Neutrophil (primary cell): ENCODE data around the gene ITPRID1.
"Not testable (repeated sequence)": the region's sequence is repeated elsewhere in the genome, so short reads cannot be mapped to it uniquely, and the experiment has no call there.

Experiments used
- H3K27ac ChIP-seq: fragments of 200-600 bp; sonication (generic); 2 replicates; pipeline ENCODE4 v1.5.1; 2016; ENCODE audit warnings: mild to moderate bottlenecking, moderate library complexity
- H3K27me3 ChIP-seq: fragments of 200-600 bp; sonication (generic); 2 replicates; pipeline ENCODE4 v1.6.0; 2016; ENCODE audit warnings: mild to moderate bottlenecking
- H3K36me3 ChIP-seq: fragments of 200-600 bp; sonication (generic); 2 replicates; pipeline ENCODE4 v1.5.1; 2017
- H3K4me1 ChIP-seq, 2 experiments: fragments of 200-600 bp in 1 of 2; sonication (generic) in 1 of 2; 1 replicate in 1 of 2; 2 replicates in 1 of 2; pipeline versions ENCODE4 v1.5.1 to v1.6.1; 2013 to 2016; ENCODE audit warnings: low read depth in 1 of 2, low read length in 1 of 2, mild to moderate bottlenecking in 1 of 2, moderate library complexity in 1 of 2; ENCODE audit not compliant: control insufficient read depth in 1 of 2, insufficient read depth in 1 of 2
- H3K4me3 ChIP-seq, 2 experiments: fragments of 200-600 bp in 1 of 2; sonication (generic) in 1 of 2; 1 replicate in 1 of 2; 2 replicates in 1 of 2; pipeline ENCODE4 v1.5.1; 2013 to 2016; ENCODE audit warnings: low read depth in 1 of 2, low read length in 1 of 2, mild to moderate bottlenecking in 1 of 2, moderate library complexity in 1 of 2
- H3K9me3 ChIP-seq: fragments of 200-600 bp; sonication (generic); 2 replicates; pipeline ENCODE4 v1.5.1; 2016
- TF ChIP-seq, protein P1 (sequence below): fragments of 200-600 bp; sonication (generic); IDR thresholded peaks from 2 replicates; pipeline ENCODE4 v1.5.1; 2016; ENCODE audit warnings: antibody characterized with exemption

The ITPRID1 gene

DNA sequence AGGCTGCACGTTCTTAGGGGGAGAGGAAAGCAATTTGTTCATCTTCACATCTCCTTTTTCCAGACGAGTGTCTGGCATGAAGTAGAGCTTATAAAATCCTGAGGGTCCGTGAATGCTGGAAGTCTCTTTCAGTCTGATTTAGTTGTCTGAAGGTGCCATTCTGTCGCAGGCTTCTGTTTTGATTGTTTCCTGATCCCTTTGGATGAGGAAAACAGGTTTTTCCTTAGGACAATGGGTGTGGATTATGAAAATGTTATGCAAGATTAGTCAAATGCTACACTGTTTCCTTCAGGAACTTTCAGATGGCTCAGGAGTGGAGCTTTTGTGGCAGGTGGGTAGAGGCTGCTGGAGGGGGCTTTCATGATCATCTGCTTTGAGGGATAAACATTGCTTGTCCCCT lies at the start of gene ITPRID1:
TSS of gene ITPRID1 (plus strand) at position 301 of the 400 bp plus-strand sequence. CDS start 38,935 bp downstream, outside the sequence.
- TF ChIP-seq, protein P1, sequence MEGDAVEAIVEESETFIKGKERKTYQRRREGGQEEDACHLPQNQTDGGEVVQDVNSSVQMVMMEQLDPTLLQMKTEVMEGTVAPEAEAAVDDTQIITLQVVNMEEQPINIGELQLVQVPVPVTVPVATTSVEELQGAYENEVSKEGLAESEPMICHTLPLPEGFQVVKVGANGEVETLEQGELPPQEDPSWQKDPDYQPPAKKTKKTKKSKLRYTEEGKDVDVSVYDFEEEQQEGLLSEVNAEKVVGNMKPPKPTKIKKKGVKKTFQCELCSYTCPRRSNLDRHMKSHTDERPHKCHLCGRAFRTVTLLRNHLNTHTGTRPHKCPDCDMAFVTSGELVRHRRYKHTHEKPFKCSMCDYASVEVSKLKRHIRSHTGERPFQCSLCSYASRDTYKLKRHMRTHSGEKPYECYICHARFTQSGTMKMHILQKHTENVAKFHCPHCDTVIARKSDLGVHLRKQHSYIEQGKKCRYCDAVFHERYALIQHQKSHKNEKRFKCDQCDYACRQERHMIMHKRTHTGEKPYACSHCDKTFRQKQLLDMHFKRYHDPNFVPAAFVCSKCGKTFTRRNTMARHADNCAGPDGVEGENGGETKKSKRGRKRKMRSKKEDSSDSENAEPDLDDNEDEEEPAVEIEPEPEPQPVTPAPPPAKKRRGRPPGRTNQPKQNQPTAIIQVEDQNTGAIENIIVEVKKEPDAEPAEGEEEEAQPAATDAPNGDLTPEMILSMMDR: no peak
- Histone ChIP-seq H3K36me3 (no peaks in the 10 kb centered on the region), H3K4me1 (no peaks in the 10 kb centered on the region), H3K4me3 (no peak within 1 kb of the TSS), H3K27ac (no peak within 1 kb of the TSS), H3K9me3 (no peaks in the 10 kb centered on the region), H3K27me3 (no peaks in the 10 kb centered on the region)

DNA sequence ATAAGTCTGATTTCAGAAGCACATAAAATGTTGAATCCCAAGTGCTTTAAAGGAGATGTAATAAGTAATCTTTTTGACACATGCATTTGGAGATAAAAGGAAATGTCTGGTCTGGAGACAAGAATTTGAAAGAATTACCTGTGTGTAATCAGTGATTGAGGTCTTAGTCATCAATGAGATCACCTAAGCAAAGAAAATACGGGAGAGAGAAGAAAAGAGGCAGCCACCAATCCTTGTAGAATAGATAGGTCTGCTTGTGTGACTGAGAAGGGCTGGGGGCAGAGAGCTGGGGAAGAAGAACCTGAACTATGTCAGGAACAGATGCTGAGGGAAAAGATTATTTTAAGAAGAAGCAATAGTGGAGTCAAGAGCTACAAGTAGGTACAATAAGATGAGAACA lies 49.3 kb upstream of the ITPRID1 start:
- H3K9me3 ChIP-seq: no peaks in the 10 kb centered on the region
- H3K27me3 ChIP-seq: peaks cover 5% of the 10 kb centered on the region
- H3K4me3 ChIP-seq: no peak overlapping the region
- H3K36me3 ChIP-seq: no peaks in the 10 kb centered on the region
- no peaks in the 10 kb centered on the region for H3K4me1 ChIP-seq
- TF ChIP-seq, protein P1: no peak
- no peak overlapping the region for H3K27ac ChIP-seq

DNA sequence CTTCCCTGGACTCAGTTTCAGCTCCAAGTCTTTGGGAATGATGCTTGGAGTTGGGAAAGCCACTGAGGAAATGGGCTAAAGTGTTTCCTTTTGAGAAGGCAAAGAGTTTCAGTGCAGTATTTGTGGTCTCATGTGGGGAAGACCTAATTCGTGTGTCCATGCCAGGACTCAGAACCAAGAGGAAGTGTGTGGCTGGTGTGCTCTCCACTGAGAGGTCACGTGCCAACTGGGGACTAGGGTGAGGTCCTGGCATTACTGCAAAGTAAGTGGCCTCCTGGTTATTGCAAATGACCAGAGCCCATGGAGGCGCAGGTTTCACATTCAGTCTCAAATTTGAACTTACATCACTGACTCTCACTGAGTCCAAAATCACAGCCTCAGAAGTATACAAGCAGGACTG lies 48.6 kb upstream of the ITPRID1 start:
- Histone ChIP-seq H3K36me3 (no peaks in the 10 kb centered on the region), H3K27me3 (peaks cover 5% of the 10 kb centered on the region), H3K27ac (no peak overlapping the region), H3K9me3 (no peaks in the 10 kb centered on the region), H3K4me3 (no peak overlapping the region), H3K4me1 (no peaks in the 10 kb centered on the region)
- TF ChIP-seq, protein P1: no peak

DNA sequence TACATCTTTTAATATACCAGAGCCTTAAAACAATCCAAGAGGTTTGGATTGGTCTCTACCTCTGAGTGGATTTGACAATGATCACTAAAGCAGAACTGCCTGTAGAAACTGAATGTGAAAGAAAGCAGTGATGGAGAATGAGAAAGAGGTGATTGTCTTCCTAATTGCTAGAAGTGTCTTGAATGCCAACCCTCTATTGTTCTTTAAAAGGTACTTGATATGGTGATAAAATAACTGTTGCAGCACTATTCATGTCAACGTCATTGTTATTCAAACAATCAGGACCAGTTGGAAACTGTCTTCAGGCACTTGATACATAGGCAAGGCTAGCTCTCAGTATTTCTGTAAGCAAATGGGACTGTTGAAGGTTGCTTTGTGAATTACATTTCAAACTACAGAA lies 47.9 kb upstream of the ITPRID1 start:
- Histone ChIP-seq H3K27me3 (peaks cover 5% of the 10 kb centered on the region), H3K27ac (no peak overlapping the region), H3K4me3 (no peak overlapping the region), H3K4me1 (no peaks in the 10 kb centered on the region), H3K36me3 (no peaks in the 10 kb centered on the region), H3K9me3 (no peaks in the 10 kb centered on the region)
- TF ChIP-seq, protein P1: no peak

DNA sequence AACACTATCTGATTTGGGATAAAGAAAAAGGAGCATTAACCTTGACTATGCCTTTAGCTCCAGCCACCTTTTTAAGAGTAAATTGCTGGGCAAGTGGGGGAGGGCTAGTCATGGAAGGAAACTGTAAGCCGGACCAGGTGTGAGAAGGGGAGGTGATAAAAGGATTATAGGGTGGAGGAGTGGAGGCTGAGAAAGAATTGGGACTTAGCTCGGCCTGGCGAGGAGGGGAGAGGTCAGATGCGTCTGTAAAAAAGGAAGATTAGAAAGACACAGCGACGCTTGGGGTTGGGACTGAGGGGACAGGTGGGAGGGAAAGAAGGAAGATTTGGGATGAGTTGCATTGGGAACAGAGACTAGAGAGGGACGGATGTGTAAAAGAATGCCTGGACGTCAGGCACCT lies 43.0 kb upstream of the ITPRID1 start:
- not testable (repeated sequence) for H3K27me3 ChIP-seq, H3K4me1 ChIP-seq, H3K9me3 ChIP-seq, H3K27ac ChIP-seq, H3K36me3 ChIP-seq, H3K4me3 ChIP-seq

DNA sequence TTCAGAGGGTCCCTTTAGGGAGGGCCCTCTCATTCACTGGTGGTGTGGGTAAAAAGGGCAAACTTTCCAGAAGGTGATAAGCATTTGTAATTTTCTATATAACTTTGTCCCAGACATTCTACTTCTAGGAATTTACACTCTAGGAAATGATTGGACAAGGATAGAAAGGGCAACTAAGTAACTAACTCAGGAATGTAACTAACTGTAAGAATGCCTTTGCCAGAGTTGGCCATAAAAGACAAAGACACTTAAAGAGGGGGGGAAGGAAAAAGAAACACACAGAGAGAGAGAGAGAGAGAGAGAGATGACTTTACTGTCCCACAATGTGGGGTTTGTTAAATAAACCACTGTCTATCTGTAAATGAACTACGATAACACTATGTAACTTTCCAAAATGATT lies 38.5 kb upstream of the ITPRID1 start:
- Histone ChIP-seq H3K9me3 (no peaks in the 10 kb centered on the region), H3K4me1 (no peaks in the 10 kb centered on the region), H3K4me3 (no peak overlapping the region), H3K27me3 (no peaks in the 10 kb centered on the region), H3K27ac (no peak overlapping the region), H3K36me3 (no peaks in the 10 kb centered on the region)
- TF ChIP-seq, protein P1: no peak
